SK-N-SH treated with all-trans-retinoic acid at 6 μM for 48 hours (cell line): ENCODE results near the gene GAMT.

Source experiments
- ATAC-seq: fragments of 200-7000 bp; cut with Tn5 transposase; 3 replicates; pipeline ENCODE4 v1.9.1; 2020; ENCODE audit warnings: mild to moderate bottlenecking, moderate library complexity
- ARNTL ChIP-seq: fragments of 450-650 bp; formaldehyde crosslinking; IDR thresholded peaks from 2 replicates; pipeline ENCODE4 v1.5.0; 2020; ENCODE audit warnings: low read depth, mild to moderate bottlenecking, moderate library complexity, borderline replicate concordance
- BACH2 ChIP-seq: fragments of 250-450 bp; sonication (Bioruptor Pico); IDR thresholded peaks from 2 replicates; pipeline ENCODE4 v1.9.0; 2021; ENCODE audit warnings: mild to moderate bottlenecking, borderline replicate concordance
- ESRRG ChIP-seq: fragments of 250-450 bp; sonication (Bioruptor Pico); IDR thresholded peaks from 2 replicates; pipeline ENCODE4 v1.6.1; 2021; ENCODE audit warnings: mild to moderate bottlenecking
- GLIS3 ChIP-seq: fragments of 250-450 bp; sonication (Bioruptor Pico); IDR thresholded peaks from 2 replicates; pipeline ENCODE4 v1.5.0; 2020; ENCODE audit warnings: mild to moderate bottlenecking, moderate library complexity
- ISL1 ChIP-seq: fragments of 250-450 bp; sonication (Bioruptor Pico); IDR thresholded peaks from 2 replicates; pipeline ENCODE4 v2.1.2; 2022; ENCODE audit warnings: mild to moderate bottlenecking, moderate library complexity
- OSR1 ChIP-seq: fragments of 250-450 bp; sonication (Bioruptor Pico); IDR thresholded peaks from 2 replicates; pipeline ENCODE4 v1.8.0; 2022; ENCODE audit warnings: moderate library complexity, mild to moderate bottlenecking, inconsistent platforms
- PATZ1 ChIP-seq: fragments of 250-450 bp; sonication (Bioruptor Pico); IDR thresholded peaks from 2 replicates; pipeline ENCODE4 v1.8.0; 2020; ENCODE audit warnings: mild to moderate bottlenecking, moderate library complexity, borderline replicate concordance
- PPARA ChIP-seq: fragments of 250-450 bp; sonication (Bioruptor Pico); IDR thresholded peaks from 2 replicates; pipeline ENCODE4 v1.5.0; 2020; ENCODE audit warnings: mild to moderate bottlenecking, borderline replicate concordance
- RARB ChIP-seq: fragments of 250-450 bp; sonication (Bioruptor Pico); IDR thresholded peaks from 2 replicates; pipeline ENCODE4 v1.8.0; 2021; ENCODE audit warnings: mild to moderate bottlenecking, moderate library complexity
- SNAI2 ChIP-seq: fragments of 250-450 bp; sonication (Bioruptor Pico); IDR thresholded peaks from 2 replicates; pipeline ENCODE4 v1.5.0; 2020; ENCODE audit warnings: mild to moderate bottlenecking, moderate library complexity
- TCF4 ChIP-seq: fragments of 250-450 bp; sonication (Bioruptor Pico); IDR thresholded peaks from 2 replicates; pipeline ENCODE4 v1.8.0; 2021; ENCODE audit warnings: mild to moderate bottlenecking, moderate library complexity, borderline replicate concordance
- TOX ChIP-seq: fragments of 250-450 bp; sonication (Bioruptor Pico); IDR thresholded peaks from 2 replicates; pipeline ENCODE4 v1.8.0; 2021; ENCODE audit warnings: mild to moderate bottlenecking, moderate library complexity, borderline replicate concordance
- TSHZ2 ChIP-seq: fragments of 250-450 bp; sonication (Bioruptor Pico); IDR thresholded peaks from 2 replicates; pipeline ENCODE4 v1.5.0; 2020; ENCODE audit warnings: mild to moderate bottlenecking, moderate library complexity
- ZC3H10 ChIP-seq: fragments of 250-450 bp; sonication (Bioruptor Pico); IDR thresholded peaks from 2 replicates; pipeline ENCODE4 v1.5.1; 2021; ENCODE audit warnings: mild to moderate bottlenecking, moderate library complexity
- ZFP30 ChIP-seq: fragments of 450-650 bp; formaldehyde crosslinking; IDR thresholded peaks from 2 replicates; pipeline ENCODE4 v1.5.0; 2022; ENCODE audit warnings: mild to moderate bottlenecking, moderate library complexity
- ZNF565 ChIP-seq: fragments of 450-650 bp; formaldehyde crosslinking; conservative IDR thresholded peaks from 2 replicates; pipeline ENCODE4 v1.5.0; 2020; ENCODE audit warnings: low read depth, mild to moderate bottlenecking, moderate library complexity
- ZNF70 ChIP-seq: fragments of 450-650 bp; formaldehyde crosslinking; IDR thresholded peaks from 2 replicates; pipeline ENCODE4 v1.5.0; 2020; ENCODE audit warnings: mild to moderate bottlenecking, moderate library complexity
- ZNF8 ChIP-seq: fragments of 450-650 bp; formaldehyde crosslinking; IDR thresholded peaks from 2 replicates; pipeline ENCODE4 v1.5.0; 2020; ENCODE audit warnings: mild to moderate bottlenecking, moderate library complexity
- TF ChIP-seq, protein P1 (sequence below): fragments of 250-450 bp; sonication (Bioruptor Pico); IDR thresholded peaks from 2 replicates; pipeline ENCODE4 v1.5.1; 2020; ENCODE audit warnings: low read depth, mild to moderate bottlenecking, moderate library complexity
- TF ChIP-seq, protein P2 (sequence below): fragments of 250-450 bp; sonication (Bioruptor Pico); IDR thresholded peaks from 2 replicates; pipeline ENCODE4 v1.5.1; 2021; ENCODE audit warnings: mild to moderate bottlenecking, moderate library complexity
- TF ChIP-seq, protein P3 (sequence below): fragments of 250-450 bp; sonication (Bioruptor Pico); IDR thresholded peaks from 2 replicates; pipeline ENCODE4 v1.8.0; 2021; ENCODE audit warnings: low read depth, mild to moderate bottlenecking, moderate library complexity, borderline replicate concordance

Gene GAMT

DNA sequence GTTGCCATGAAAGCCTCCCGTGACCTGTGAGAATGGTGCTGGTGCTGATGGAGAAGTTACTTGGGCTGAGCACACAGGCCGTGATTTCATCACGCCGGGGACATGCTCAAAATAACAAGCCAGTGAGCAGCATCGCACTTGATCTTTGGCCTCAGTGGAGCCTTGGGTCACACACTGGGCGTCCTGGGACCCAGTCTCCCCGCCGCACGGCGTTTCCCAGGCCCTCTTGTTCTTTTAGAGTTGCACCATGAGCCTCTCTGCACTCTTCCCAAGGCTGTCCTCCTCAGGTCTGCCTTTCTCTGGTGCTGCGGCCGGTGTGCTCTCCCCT is 27.1 kb downstream of the GAMT start:
- no peak for TF ChIP-seq ZFP30
- no peak for TF ChIP-seq ARNTL (CRISPR knock-in tag)
- no peak for TF ChIP-seq TCF4 (CRISPR knock-in tag)
- no peak for TF ChIP-seq ESRRG
- TF ChIP-seq ZNF70 (CRISPR knock-in tag): no peak
- TF ChIP-seq, protein P1, sequence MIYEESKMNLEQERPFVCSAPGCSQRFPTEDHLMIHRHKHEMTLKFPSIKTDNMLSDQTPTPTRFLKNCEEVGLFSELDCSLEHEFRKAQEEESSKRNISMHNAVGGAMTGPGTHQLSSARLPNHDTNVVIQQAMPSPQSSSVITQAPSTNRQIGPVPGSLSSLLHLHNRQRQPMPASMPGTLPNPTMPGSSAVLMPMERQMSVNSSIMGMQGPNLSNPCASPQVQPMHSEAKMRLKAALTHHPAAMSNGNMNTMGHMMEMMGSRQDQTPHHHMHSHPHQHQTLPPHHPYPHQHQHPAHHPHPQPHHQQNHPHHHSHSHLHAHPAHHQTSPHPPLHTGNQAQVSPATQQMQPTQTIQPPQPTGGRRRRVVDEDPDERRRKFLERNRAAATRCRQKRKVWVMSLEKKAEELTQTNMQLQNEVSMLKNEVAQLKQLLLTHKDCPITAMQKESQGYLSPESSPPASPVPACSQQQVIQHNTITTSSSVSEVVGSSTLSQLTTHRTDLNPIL: no peak
- TF ChIP-seq ZNF8 (CRISPR knock-in tag): no peak
- TF ChIP-seq, protein P2, sequence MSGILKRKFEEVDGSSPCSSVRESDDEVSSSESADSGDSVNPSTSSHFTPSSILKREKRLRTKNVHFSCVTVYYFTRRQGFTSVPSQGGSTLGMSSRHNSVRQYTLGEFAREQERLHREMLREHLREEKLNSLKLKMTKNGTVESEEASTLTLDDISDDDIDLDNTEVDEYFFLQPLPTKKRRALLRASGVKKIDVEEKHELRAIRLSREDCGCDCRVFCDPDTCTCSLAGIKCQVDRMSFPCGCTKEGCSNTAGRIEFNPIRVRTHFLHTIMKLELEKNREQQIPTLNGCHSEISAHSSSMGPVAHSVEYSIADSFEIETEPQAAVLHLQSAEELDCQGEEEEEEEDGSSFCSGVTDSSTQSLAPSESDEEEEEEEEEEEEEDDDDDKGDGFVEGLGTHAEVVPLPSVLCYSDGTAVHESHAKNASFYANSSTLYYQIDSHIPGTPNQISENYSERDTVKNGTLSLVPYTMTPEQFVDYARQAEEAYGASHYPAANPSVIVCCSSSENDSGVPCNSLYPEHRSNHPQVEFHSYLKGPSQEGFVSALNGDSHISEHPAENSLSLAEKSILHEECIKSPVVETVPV (CRISPR knock-in tag): no peak
- no peak for TF ChIP-seq TSHZ2 (CRISPR knock-in tag)
- no peak for TF ChIP-seq BACH2 (CRISPR knock-in tag)
- ATAC-seq: no peak

GRCh38 chr19:1373534-1374249 is 27.6 kb downstream of the GAMT start:
- ATAC-seq: no peak
- TF ChIP-seq OSR1 (CRISPR knock-in tag) (no peak), RARB (CRISPR knock-in tag) (no peak), PPARA (CRISPR knock-in tag) (no peak)
- TF ChIP-seq, all 23 proteins: peak for 0

GRCh38 chr19:1373042-1373533 is 28.3 kb downstream of the GAMT start:
- no peak for ATAC-seq
- TF ChIP-seq, protein P1: no peak
- TF ChIP-seq TCF4 (CRISPR knock-in tag) (no peak), SNAI2 (CRISPR knock-in tag) (no peak), OSR1 (CRISPR knock-in tag) (no peak), RARB (CRISPR knock-in tag) (no peak), ZC3H10 (CRISPR knock-in tag) (no peak), ZNF565 (CRISPR knock-in tag) (no peak), PPARA (CRISPR knock-in tag) (no peak)
- TF ChIP-seq, protein P2 (CRISPR knock-in tag): no peak

GRCh38 chr19:1370579-1371361 is 30.6 kb downstream of the GAMT start:
- ATAC-seq: no peak
- no peak for TF ChIP-seq PATZ1
- TF ChIP-seq ISL1 (CRISPR knock-in tag): no peak
- TF ChIP-seq TOX: no peak
- TF ChIP-seq ZNF8 (CRISPR knock-in tag): no peak
- TF ChIP-seq GLIS3 (CRISPR knock-in tag): no peak
- TF ChIP-seq, protein P1: no peak
- TF ChIP-seq, protein P3, sequence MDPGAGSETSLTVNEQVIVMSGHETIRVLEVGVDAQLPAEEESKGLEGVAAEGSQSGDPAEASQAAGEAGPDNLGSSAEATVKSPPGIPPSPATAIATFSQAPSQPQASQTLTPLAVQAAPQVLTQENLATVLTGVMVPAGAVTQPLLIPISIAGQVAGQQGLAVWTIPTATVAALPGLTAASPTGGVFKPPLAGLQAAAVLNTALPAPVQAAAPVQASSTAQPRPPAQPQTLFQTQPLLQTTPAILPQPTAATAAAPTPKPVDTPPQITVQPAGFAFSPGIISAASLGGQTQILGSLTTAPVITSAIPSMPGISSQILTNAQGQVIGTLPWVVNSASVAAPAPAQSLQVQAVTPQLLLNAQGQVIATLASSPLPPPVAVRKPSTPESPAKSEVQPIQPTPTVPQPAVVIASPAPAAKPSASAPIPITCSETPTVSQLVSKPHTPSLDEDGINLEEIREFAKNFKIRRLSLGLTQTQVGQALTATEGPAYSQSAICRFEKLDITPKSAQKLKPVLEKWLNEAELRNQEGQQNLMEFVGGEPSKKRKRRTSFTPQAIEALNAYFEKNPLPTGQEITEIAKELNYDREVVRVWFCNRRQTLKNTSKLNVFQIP (CRISPR knock-in tag): no peak
- no peak for TF ChIP-seq ZFP30
- no peak for TF ChIP-seq OSR1 (CRISPR knock-in tag)
